ENCODE measurements around the gene TOX2.
A peak's percentile ranks its signal among the peaks of the same experiment; 100 is the strongest.

TOX2 gene

GRCh38 chr20:43947316-43947710 is 32.7 kb downstream of the TOX2 start:
- H2AK5ac ChIP-seq (ENCODE audit: low read length), result no peak overlapping the region
- H3K79me2 ChIP-seq (ENCODE audit: control insufficient read depth, insufficient read depth, low read length), result no peaks in the 10 kb centered on the region
- no peak overlapping the region for H3K4me3 ChIP-seq (ENCODE audit: low read length)
- no peak overlapping the region for H4K8ac ChIP-seq (ENCODE audit: low read depth, low read length)
- H2BK5ac ChIP-seq (ENCODE audit: low read length), result no peak overlapping the region
- H3K23ac ChIP-seq (ENCODE audit: low read length), result no peak overlapping the region
- no peak for DNase-seq
- no peak overlapping the region for H3K9ac ChIP-seq (ENCODE audit: low read length)
- no peaks in the 10 kb centered on the region for H3K36me3 ChIP-seq (ENCODE audit: control insufficient read depth, insufficient read depth, low read length)
- no peak overlapping the region for H4K5ac ChIP-seq (ENCODE audit: low read length)
- WGBS (ENCODE audit: extremely low coverage, insufficient coverage, low lambda C conversion rate), result no CpG with 5 or more reads among the region's 6 CpGs
- no peaks in the 10 kb centered on the region for H3K4me1 ChIP-seq (ENCODE audit: control insufficient read depth, low read depth, low read length)
- no peaks in the 10 kb centered on the region for H3K27me3 ChIP-seq (ENCODE audit: insufficient read depth, low read length, poor library complexity)
- H3K18ac ChIP-seq (ENCODE audit: low read length), result no peak overlapping the region
- H3K56ac ChIP-seq (ENCODE audit: low read length), result no peak overlapping the region
- no peak overlapping the region for H2BK15ac ChIP-seq (replicated peaks; ENCODE audit: low read depth)
- H2BK120ac ChIP-seq (ENCODE audit: low read depth, low read length), result no peak overlapping the region
- no peak overlapping the region for H3K4me2 ChIP-seq (ENCODE audit: low read length)
- no peaks in the 10 kb centered on the region for H3K79me1 ChIP-seq (ENCODE audit: low read length)
- H3K4ac ChIP-seq (ENCODE audit: low read depth, low read length), result no peak overlapping the region
- H3K27ac ChIP-seq (ENCODE audit: low read depth, low read length), result no peak overlapping the region

DNA sequence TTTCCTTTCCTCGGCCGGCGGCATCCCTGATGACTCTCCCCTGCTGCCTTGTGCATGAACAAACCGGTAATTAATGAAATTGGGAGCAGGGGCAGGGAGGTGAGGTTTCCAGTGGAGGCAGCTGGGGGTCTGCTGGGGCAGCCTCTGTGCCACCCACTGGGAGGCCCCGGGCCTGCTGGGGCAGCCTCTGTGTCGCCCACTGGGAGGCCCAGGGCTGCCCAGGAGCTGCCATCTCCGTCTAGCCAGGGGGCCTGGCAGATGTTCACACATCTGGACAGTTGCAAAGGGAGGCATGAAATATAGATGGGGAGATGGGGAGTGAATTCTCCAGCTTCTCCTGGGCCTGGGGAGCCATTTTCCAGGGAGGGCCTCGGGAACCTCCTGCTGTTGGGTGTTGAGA is 33.8 kb downstream of the TOX2 start:
- Histone ChIP-seq H3K4me3 (ENCODE audit: low read length) (no peak overlapping the region), H3K4me2 (ENCODE audit: low read length) (no peak overlapping the region), H3K27me3 (ENCODE audit: insufficient read depth, low read length, poor library complexity) (no peaks in the 10 kb centered on the region), H3K23ac (ENCODE audit: low read length) (no peak overlapping the region), H2BK5ac (ENCODE audit: low read length) (no peak overlapping the region), H3K56ac (ENCODE audit: low read length) (no peak overlapping the region), H3K9ac (ENCODE audit: low read length) (no peak overlapping the region), H4K5ac (ENCODE audit: low read length) (no peak overlapping the region), H3K4ac (ENCODE audit: low read depth, low read length) (no peak overlapping the region), H4K8ac (ENCODE audit: low read depth, low read length) (no peak overlapping the region), H3K27ac (ENCODE audit: low read depth, low read length) (no peak overlapping the region), H3K4me1 (ENCODE audit: control insufficient read depth, low read depth, low read length) (no peaks in the 10 kb centered on the region), H3K79me2 (ENCODE audit: control insufficient read depth, insufficient read depth, low read length) (no peaks in the 10 kb centered on the region), H2AK5ac (ENCODE audit: low read length) (no peak overlapping the region), H2BK15ac (replicated peaks; ENCODE audit: low read depth) (no peak overlapping the region), H3K18ac (ENCODE audit: low read length) (no peak overlapping the region), H2BK120ac (ENCODE audit: low read depth, low read length) (no peak overlapping the region), H3K79me1 (ENCODE audit: low read length) (no peaks in the 10 kb centered on the region), H3K36me3 (ENCODE audit: control insufficient read depth, insufficient read depth, low read length) (no peaks in the 10 kb centered on the region)
- no peak for DNase-seq
- no CpG with 5 or more reads among the region's 8 CpGs for WGBS (ENCODE audit: extremely low coverage, insufficient coverage, low lambda C conversion rate)

- Histone ChIP-seq H3K79me1 (ENCODE audit: low read length) (no peaks in the 10 kb centered on the region), H2BK5ac (ENCODE audit: low read length) (no peak overlapping the region), H2BK120ac (ENCODE audit: low read depth, low read length) (no peak overlapping the region), H3K4me1 (ENCODE audit: control insufficient read depth, low read depth, low read length) (no peaks in the 10 kb centered on the region), H4K5ac (ENCODE audit: low read length) (no peak overlapping the region), H3K9ac (ENCODE audit: low read length) (no peak overlapping the region), H3K4me2 (ENCODE audit: low read length) (no peak overlapping the region), H3K79me2 (ENCODE audit: control insufficient read depth, insufficient read depth, low read length) (no peaks in the 10 kb centered on the region), H3K4ac (ENCODE audit: low read depth, low read length) (no peak overlapping the region), H3K27ac (ENCODE audit: low read depth, low read length) (no peak overlapping the region), H2AK5ac (ENCODE audit: low read length) (no peak overlapping the region), H3K4me3 (ENCODE audit: low read length) (no peak overlapping the region), H3K18ac (ENCODE audit: low read length) (no peak overlapping the region), H2BK15ac (replicated peaks; ENCODE audit: low read depth) (no peak overlapping the region), H3K36me3 (ENCODE audit: control insufficient read depth, insufficient read depth, low read length) (no peaks in the 10 kb centered on the region), H3K23ac (ENCODE audit: low read length) (no peak overlapping the region), H4K8ac (ENCODE audit: low read depth, low read length) (no peak overlapping the region), H3K27me3 (ENCODE audit: insufficient read depth, low read length, poor library complexity) (no peaks in the 10 kb centered on the region), H3K56ac (ENCODE audit: low read length) (no peak overlapping the region)
- DNase-seq, result no peak
- no CpG with 5 or more reads among the region's 6 CpGs for WGBS (ENCODE audit: extremely low coverage, insufficient coverage, low lambda C conversion rate)
These were observed 34.6 kb downstream of the TOX2 start for GRCh38 chr20:43949248-43949647.

DNA sequence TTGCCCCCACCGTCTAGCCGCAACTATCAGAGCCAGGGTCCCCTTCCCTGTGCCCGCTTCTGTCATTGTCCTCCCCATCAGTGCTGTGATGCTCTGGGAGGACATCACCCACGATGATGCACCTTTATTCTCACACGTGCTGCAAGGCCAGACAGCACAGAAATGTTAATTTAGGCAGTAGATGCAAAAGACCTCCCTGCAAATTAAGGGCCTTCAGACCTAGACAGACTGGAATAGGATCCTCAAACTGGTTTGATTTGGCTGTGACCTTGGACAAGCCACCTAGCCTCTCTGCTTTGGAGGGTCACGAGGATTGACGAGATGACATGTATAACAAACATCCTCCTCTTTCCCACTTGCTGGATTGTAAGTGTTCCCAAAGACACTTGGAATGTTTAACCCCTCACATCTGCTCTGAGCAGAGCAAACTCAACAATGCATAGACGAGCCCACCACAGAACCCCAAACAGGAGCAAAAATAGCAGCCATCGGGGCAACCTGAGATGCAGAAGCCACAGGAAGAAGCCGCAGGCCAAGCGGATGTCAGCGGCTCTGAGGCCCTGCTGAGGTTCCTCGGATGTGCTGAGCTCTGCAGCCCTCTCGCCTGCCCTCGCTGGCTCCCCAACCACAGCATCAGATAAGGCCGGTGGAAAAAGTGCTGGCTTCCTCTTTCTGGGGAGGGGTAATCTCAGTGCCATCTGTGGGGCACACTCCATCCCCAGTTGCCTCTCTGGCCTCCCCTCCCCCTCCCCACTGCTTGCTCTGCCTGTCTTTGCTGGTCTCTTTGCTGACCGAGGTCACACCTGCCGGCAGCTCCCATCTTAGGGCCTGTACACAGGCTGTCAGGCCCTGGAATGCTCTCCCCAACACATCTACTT is 35.3 kb downstream of the TOX2 start:
- Histone ChIP-seq H2BK5ac (ENCODE audit: low read length) (no peak overlapping the region), H3K4ac (ENCODE audit: low read depth, low read length) (no peak overlapping the region), H3K23ac (ENCODE audit: low read length) (no peak overlapping the region), H3K36me3 (ENCODE audit: control insufficient read depth, insufficient read depth, low read length) (no peaks in the 10 kb centered on the region), H3K27ac (ENCODE audit: low read depth, low read length) (no peak overlapping the region), H3K4me3 (ENCODE audit: low read length) (no peak overlapping the region), H3K79me2 (ENCODE audit: control insufficient read depth, insufficient read depth, low read length) (no peaks in the 10 kb centered on the region), H2BK120ac (ENCODE audit: low read depth, low read length) (no peak overlapping the region), H4K5ac (ENCODE audit: low read length) (no peak overlapping the region), H3K18ac (ENCODE audit: low read length) (no peak overlapping the region), H3K4me1 (ENCODE audit: control insufficient read depth, low read depth, low read length) (no peaks in the 10 kb centered on the region), H3K56ac (ENCODE audit: low read length) (no peak overlapping the region), H2AK5ac (ENCODE audit: low read length) (no peak overlapping the region), H3K9ac (ENCODE audit: low read length) (no peak overlapping the region), H2BK15ac (replicated peaks; ENCODE audit: low read depth) (no peak overlapping the region), H3K4me2 (ENCODE audit: low read length) (no peak overlapping the region), H4K8ac (ENCODE audit: low read depth, low read length) (no peak overlapping the region), H3K79me1 (ENCODE audit: low read length) (no peaks in the 10 kb centered on the region), H3K27me3 (ENCODE audit: insufficient read depth, low read length, poor library complexity) (no peaks in the 10 kb centered on the region)
- WGBS (ENCODE audit: extremely low coverage, insufficient coverage, low lambda C conversion rate), result no CpG with 5 or more reads among the region's 18 CpGs
- no peak for DNase-seq

DNA sequence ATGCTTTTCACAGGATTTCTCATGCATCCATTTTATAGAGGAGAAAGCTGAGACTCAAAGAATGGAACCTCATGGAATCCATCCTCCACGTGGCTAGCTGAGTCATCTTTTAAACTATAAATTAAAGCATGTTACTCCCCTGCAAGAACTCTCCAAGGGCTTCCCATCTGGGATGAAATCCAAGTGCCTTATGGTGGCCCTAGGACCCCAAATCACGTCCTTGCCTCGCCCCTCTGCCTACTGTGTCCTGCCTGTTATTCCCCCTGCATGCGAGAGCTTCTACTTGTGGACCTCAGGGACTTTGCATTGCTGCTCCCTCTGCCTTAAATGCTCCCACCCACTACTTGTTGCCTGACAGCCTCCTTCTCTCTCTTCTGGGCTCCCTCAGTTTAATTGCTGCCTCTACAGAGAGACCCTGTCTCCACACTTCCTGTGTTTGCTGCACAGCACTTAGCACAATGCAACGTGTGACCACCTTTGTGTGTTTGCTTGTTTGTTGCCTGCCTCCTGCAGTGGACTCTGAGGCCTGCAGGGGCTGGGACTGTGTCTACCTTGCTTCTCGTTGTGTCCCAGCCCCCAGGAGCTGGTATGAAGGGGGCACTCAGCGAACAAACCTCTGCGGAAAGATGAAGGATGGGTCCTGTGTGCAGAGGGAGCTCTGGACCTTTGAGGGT is 39.4 kb downstream of the TOX2 start:
- no peak overlapping the region for H3K4ac ChIP-seq (ENCODE audit: low read depth, low read length)
- WGBS (ENCODE audit: extremely low coverage, insufficient coverage, low lambda C conversion rate), result no CpG with 5 or more reads among the region's 8 CpGs
- H2BK15ac ChIP-seq (replicated peaks; ENCODE audit: low read depth), result no peak overlapping the region
- H3K4me2 ChIP-seq (ENCODE audit: low read length), result no peak overlapping the region
- no peak overlapping the region for H4K5ac ChIP-seq (ENCODE audit: low read length)
- H3K4me1 ChIP-seq (ENCODE audit: control insufficient read depth, low read depth, low read length), result peaks cover 4% of the 10 kb centered on the region
- H3K79me1 ChIP-seq (ENCODE audit: low read length), result no peaks in the 10 kb centered on the region
- no peaks in the 10 kb centered on the region for H3K36me3 ChIP-seq (ENCODE audit: control insufficient read depth, insufficient read depth, low read length)
- H3K56ac ChIP-seq (ENCODE audit: low read length), result no peak overlapping the region
- no peak overlapping the region for H4K8ac ChIP-seq (ENCODE audit: low read depth, low read length)
- no peak overlapping the region for H3K18ac ChIP-seq (ENCODE audit: low read length)
- no peaks in the 10 kb centered on the region for H3K27me3 ChIP-seq (ENCODE audit: insufficient read depth, low read length, poor library complexity)
- H3K27ac ChIP-seq (ENCODE audit: low read depth, low read length), result no peak overlapping the region
- no peak overlapping the region for H3K9ac ChIP-seq (ENCODE audit: low read length)
- H3K4me3 ChIP-seq (ENCODE audit: low read length), result no peak overlapping the region
- H2AK5ac ChIP-seq (ENCODE audit: low read length), result no peak overlapping the region
- no peak overlapping the region for H3K23ac ChIP-seq (ENCODE audit: low read length)
- no peak overlapping the region for H2BK5ac ChIP-seq (ENCODE audit: low read length)
- no peaks in the 10 kb centered on the region for H3K79me2 ChIP-seq (ENCODE audit: control insufficient read depth, insufficient read depth, low read length)
- H2BK120ac ChIP-seq (ENCODE audit: low read depth, low read length), result no peak overlapping the region
- DNase-seq, result peak; percentile 22
